Keratinocyte (primary cell): ENCODE data around the gene RORB. TPM values are rescaled to one million over a fixed set of nuclear protein-coding genes. Genes with fewer than 3 reads are reported as not detected.

Experiments
- DNase-seq: peaks from one replicate; pipeline ENCODE4 v3.0.0-alpha.2; 2011; ENCODE audit warnings: low read depth, missing footprints, low spot score
- FAIRE-seq: peaks from 2 replicates; lab custom pipeline; 2011; peaks lifted over from hg19 to GRCh38; lab: Jason Lieb, UNC
- H2AFZ ChIP-seq: 2 replicates; pipeline ENCODE4 v1.6.0; 2012; ENCODE audit warnings: low read length, control low read depth, inconsistent platforms; ENCODE audit not compliant: control insufficient read depth
- H3K27ac ChIP-seq: 2 replicates; pipeline ENCODE4 v1.5.1; 2011; ENCODE audit warnings: low read length; ENCODE audit not compliant: control insufficient read depth, insufficient read depth
- H3K27me3 ChIP-seq: 3 replicates; pipeline ENCODE4 v1.6.0; 2011; ENCODE audit warnings: low read length; ENCODE audit not compliant: control insufficient read depth, insufficient read depth; ENCODE audit errors: extremely low read depth
- H3K36me3 ChIP-seq, 2 experiments: 2 replicates in 1 of 2; 3 replicates in 1 of 2; pipeline ENCODE4 v1.5.1; 2011; ENCODE audit warnings: low read length in 2 of 2, mild to moderate bottlenecking in 1 of 2; ENCODE audit not compliant: control insufficient read depth in 2 of 2, insufficient read depth in 2 of 2; ENCODE audit errors: extremely low read depth in 1 of 2
- H3K4me1 ChIP-seq: 3 replicates; pipeline ENCODE4 v1.5.1; 2011; ENCODE audit warnings: low read length; ENCODE audit not compliant: control insufficient read depth, insufficient read depth; ENCODE audit errors: extremely low read depth
- H3K4me2 ChIP-seq: 3 replicates; pipeline ENCODE4 v1.6.0; 2011; ENCODE audit warnings: low read depth, low read length; ENCODE audit not compliant: control insufficient read depth, insufficient read depth; ENCODE audit errors: extremely low read depth
- H3K4me3 ChIP-seq, 3 experiments: fragments of 200-600 bp in 1 of 3; sonication (generic) in 1 of 3; 2 replicates in 2 of 3; 3 replicates in 1 of 3; pipeline ENCODE4 v1.5.1; 2011 to 2016; ENCODE audit warnings: low read length in 3 of 3, mild to moderate bottlenecking in 3 of 3, control low read depth in 2 of 3, inconsistent platforms in 1 of 3, low read depth in 1 of 3, mixed read lengths in 1 of 3, mixed run types in 1 of 3, moderate library complexity in 1 of 3; ENCODE audit not compliant: control insufficient read depth in 2 of 3, insufficient read depth in 2 of 3; ENCODE audit errors: extremely low read depth in 1 of 3
- H3K79me2 ChIP-seq: 2 replicates; pipeline ENCODE4 v1.6.0; 2012; ENCODE audit warnings: low read length; ENCODE audit not compliant: control insufficient read depth, insufficient read depth
- H3K9ac ChIP-seq: 3 replicates; pipeline ENCODE4 v1.6.0; 2011; ENCODE audit warnings: low read length; ENCODE audit not compliant: control insufficient read depth, insufficient read depth; ENCODE audit errors: extremely low read depth
- H3K9me1 ChIP-seq: 3 replicates; pipeline ENCODE4 v1.6.0; 2011; ENCODE audit warnings: low read length; ENCODE audit not compliant: control insufficient read depth, insufficient read depth; ENCODE audit errors: extremely low read depth
- H3K9me3 ChIP-seq: 2 replicates; pipeline ENCODE4 v1.5.1; 2012; ENCODE audit warnings: low read depth, low read length; ENCODE audit not compliant: control insufficient read depth
- H4K20me1 ChIP-seq: 3 replicates; pipeline ENCODE4 v1.6.0; 2011; ENCODE audit warnings: low read length; ENCODE audit not compliant: control insufficient read depth, insufficient read depth; ENCODE audit errors: extremely low read depth
- EZH2 ChIP-seq: IDR thresholded peaks from one replicate; pipeline ENCODE4 v1.6.1; 2012; ENCODE audit warnings: inconsistent platforms, mild to moderate bottlenecking, low read length, moderate library complexity
- dilution Hi-C: fragments of 300-500 bp; cut with MboI; formaldehyde crosslinking; loops from one replicate; pipeline ENCODE4 v1.7.0; 2020; ENCODE audit warnings: low sequenced_read_pairs; ENCODE audit not compliant: extremely low pct_ligation_motif_present
- polyA plus RNA-seq, 5 experiments: library from polyadenylated mRNA; depleted of rRNA in 3 of 5; stranded (reverse) in 3 of 5; stranded (forward) in 1 of 5; unstranded in 1 of 5; fragments of >200 nt; gene quantifications; 1 replicate in 1 of 5; 2 replicates in 3 of 5; 3 replicates in 1 of 5; pipeline versions ENCODE4 v1.2.1 to v1.2.3, GENCODE V29; 2011 to 2012; ENCODE audit warnings: missing spikeins in 2 of 5, low read depth in 1 of 5, low replicate concordance in 1 of 5
- TF ChIP-seq, protein P1 (sequence below), 3 experiments: IDR thresholded peaks in 1 of 3; conservative IDR thresholded peaks in 1 of 3; optimal IDR thresholded peaks in 1 of 3; 2 replicates in 2 of 3; 3 replicates in 1 of 3; pipeline versions ENCODE3 to v1.5.1; 2011; ENCODE audit warnings: low read length in 3 of 3, mild to moderate bottlenecking in 3 of 3, moderate library complexity in 2 of 3, control low read depth in 1 of 3, inconsistent platforms in 1 of 3; ENCODE audit not compliant: insufficient read depth in 2 of 3; ENCODE audit errors: extremely low read depth in 1 of 3

The RORB gene
- polyA plus RNA-seq, 1 donor (not counting 4 experiments of a cell fraction or from before 2014, with no cell fraction given) = not detected

DNA sequence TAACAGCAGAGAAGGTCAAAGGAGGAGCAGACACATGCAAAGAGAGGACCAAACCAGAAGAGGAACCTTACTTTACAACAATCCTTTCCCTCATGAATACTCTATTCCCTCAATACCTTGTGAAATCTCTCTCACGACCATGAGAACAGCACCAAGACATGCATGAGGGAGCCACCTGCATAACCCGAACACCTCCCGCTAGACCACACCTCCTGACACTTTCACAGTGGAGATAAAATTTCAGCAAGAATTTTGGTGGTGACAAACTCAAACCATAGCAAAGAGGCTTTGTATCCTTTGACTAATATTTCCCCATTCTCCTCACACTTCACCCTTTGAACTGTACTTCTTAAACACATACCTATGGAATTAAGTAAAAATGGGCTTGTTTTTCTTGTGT, 101.7 kb downstream of the RORB start:
- Histone ChIP-seq H3K9me3 (no peaks in the 10 kb centered on the region), H3K4me3 (no peak overlapping the region), H2AFZ (no peak overlapping the region), H3K36me3 (no peaks in the 10 kb centered on the region), H3K4me1 (no peaks in the 10 kb centered on the region), H3K9me1 (no peaks in the 10 kb centered on the region), H3K27me3 (no peaks in the 10 kb centered on the region), H3K79me2 (no peaks in the 10 kb centered on the region), H3K9ac (no peak overlapping the region), H3K27ac (no peak overlapping the region), H3K4me2 (no peak overlapping the region), H4K20me1 (no peaks in the 10 kb centered on the region)
- dilution Hi-C loops = no loop called here
- TF ChIP-seq EZH2 = no peak
- TF ChIP-seq, protein P1, sequence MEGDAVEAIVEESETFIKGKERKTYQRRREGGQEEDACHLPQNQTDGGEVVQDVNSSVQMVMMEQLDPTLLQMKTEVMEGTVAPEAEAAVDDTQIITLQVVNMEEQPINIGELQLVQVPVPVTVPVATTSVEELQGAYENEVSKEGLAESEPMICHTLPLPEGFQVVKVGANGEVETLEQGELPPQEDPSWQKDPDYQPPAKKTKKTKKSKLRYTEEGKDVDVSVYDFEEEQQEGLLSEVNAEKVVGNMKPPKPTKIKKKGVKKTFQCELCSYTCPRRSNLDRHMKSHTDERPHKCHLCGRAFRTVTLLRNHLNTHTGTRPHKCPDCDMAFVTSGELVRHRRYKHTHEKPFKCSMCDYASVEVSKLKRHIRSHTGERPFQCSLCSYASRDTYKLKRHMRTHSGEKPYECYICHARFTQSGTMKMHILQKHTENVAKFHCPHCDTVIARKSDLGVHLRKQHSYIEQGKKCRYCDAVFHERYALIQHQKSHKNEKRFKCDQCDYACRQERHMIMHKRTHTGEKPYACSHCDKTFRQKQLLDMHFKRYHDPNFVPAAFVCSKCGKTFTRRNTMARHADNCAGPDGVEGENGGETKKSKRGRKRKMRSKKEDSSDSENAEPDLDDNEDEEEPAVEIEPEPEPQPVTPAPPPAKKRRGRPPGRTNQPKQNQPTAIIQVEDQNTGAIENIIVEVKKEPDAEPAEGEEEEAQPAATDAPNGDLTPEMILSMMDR (optimal IDR thresholded peaks at IDR 0.05 in 1 of 3, IDR thresholded peaks at IDR 0.05 in 1 of 3, conservative IDR thresholded peaks at IDR 0.05 in 1 of 3; ENCODE audit: extremely low read depth in 1 of 3, insufficient read depth in 2 of 3, low read length in 3 of 3) = no peak
- DNase-seq (no peak), FAIRE-seq (no peak)

DNA sequence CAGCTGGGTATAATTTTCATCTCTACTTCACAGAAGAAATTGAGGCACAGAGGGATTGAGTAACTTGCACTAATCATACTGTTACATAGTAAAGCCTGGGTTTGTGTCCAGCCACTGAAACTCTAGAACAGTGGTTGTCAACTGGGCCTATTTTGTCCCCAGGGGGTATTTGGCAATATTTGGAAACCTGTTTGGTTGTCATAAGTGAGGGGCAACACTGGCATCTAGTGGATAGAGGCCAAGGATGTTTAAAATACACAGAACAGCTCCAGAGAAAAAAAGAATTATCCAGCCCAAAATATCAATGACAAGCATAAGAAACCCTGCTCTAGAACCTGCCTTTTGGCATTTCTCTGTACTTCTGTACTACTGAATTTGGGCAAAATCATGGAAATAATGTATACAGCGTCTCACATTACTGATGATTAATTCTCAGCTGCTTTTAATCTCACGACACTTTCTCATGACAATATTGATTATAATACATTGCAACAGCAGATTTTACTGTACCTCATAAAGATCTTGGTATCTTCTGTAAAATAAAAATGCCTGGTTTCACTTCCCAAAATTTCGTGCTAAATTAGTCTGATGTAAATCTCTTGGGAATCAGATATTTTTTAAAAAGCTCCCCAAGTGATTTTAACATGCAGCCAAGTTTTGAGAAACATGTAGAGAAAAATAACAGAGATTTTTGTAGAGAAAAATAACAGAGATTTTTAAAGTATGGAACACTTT, 112.7 kb downstream of the RORB start:
- Histone ChIP-seq H3K9ac (no peak overlapping the region), H3K4me2 (no peak overlapping the region), H2AFZ (no peak overlapping the region), H3K79me2 (no peaks in the 10 kb centered on the region), H3K9me1 (no peaks in the 10 kb centered on the region), H4K20me1 (no peaks in the 10 kb centered on the region), H3K27ac (no peak overlapping the region), H3K36me3 (no peaks in the 10 kb centered on the region), H3K9me3 (no peaks in the 10 kb centered on the region), H3K4me3 (no peak overlapping the region), H3K4me1 (no peaks in the 10 kb centered on the region), H3K27me3 (no peaks in the 10 kb centered on the region)
- FAIRE-seq (no peak), DNase-seq (no peak)
- TF ChIP-seq, protein P1 (optimal IDR thresholded peaks at IDR 0.05 in 1 of 3, IDR thresholded peaks at IDR 0.05 in 1 of 3, conservative IDR thresholded peaks at IDR 0.05 in 1 of 3; ENCODE audit: extremely low read depth in 1 of 3, insufficient read depth in 2 of 3, low read length in 3 of 3) = no peak
- TF ChIP-seq EZH2 = no peak
- dilution Hi-C loops = no loop called here
